ENCODE results near the gene PCGF2.

PCGF2 gene

GRCh38 chr17:38731526-38732294 is 16.4 kb downstream of the PCGF2 start:
- ChIA-PET CTCF (interaction anchor here (1.0 to 2.3 kb wide), 12 partner anchors 8 to 420 kb away, joined by 3 to 22 read pairs (median 3); partner anchors contain the start of genes EPOP, PLXDC1 and PSMB3), POLR2A (no interaction called here)
- no peak for DNase-seq (ENCODE audit: low read depth, low spot score)
- no peak overlapping the region; the same call in 1 of the 2 replicates for H3K4me3 ChIP-seq (ENCODE audit: low read depth, low read length)
- TF ChIP-seq, protein P1, sequence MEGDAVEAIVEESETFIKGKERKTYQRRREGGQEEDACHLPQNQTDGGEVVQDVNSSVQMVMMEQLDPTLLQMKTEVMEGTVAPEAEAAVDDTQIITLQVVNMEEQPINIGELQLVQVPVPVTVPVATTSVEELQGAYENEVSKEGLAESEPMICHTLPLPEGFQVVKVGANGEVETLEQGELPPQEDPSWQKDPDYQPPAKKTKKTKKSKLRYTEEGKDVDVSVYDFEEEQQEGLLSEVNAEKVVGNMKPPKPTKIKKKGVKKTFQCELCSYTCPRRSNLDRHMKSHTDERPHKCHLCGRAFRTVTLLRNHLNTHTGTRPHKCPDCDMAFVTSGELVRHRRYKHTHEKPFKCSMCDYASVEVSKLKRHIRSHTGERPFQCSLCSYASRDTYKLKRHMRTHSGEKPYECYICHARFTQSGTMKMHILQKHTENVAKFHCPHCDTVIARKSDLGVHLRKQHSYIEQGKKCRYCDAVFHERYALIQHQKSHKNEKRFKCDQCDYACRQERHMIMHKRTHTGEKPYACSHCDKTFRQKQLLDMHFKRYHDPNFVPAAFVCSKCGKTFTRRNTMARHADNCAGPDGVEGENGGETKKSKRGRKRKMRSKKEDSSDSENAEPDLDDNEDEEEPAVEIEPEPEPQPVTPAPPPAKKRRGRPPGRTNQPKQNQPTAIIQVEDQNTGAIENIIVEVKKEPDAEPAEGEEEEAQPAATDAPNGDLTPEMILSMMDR (IDR thresholded peaks at IDR 0.05; ENCODE audit: insufficient read depth, low read length, missing control alignments), result no peak

GRCh38 chr17:38730526-38731379 is 17.4 kb downstream of the PCGF2 start:
- POLR2A ChIA-PET, result interaction anchor here (1.0 kb wide), 2 partner anchors 139 to 153 kb away, joined by 4 read pairs; partner anchors contain the start of gene LASP1

GRCh38 chr17:38729886-38730525 is 18.1 kb downstream of the PCGF2 start, which contains the start of gene CISD3:
Gene CISD3, plus strand, starts transcription at chr17:38730341. Its CDS starts 18 bp downstream, at chr17:38730359.
- ChIA-PET CTCF (interaction anchor here (0.8 to 2.6 kb wide), 11 partner anchors 8 to 423 kb away, joined by 3 to 22 read pairs (median 3); partner anchors contain the start of genes EPOP and PLXDC1), POLR2A (interaction anchor here (1.0 kb wide), 2 partner anchors 140 to 154 kb away, joined by 4 read pairs; partner anchors contain the start of gene LASP1)
- TF ChIP-seq, protein P1 (IDR thresholded peaks at IDR 0.05; ENCODE audit: insufficient read depth, low read length, missing control alignments), result peak; percentile 56
- no peak for DNase-seq (ENCODE audit: low read depth, low spot score)
- H3K4me3 ChIP-seq (ENCODE audit: low read depth, low read length), result peak within 1 kb of the TSS; percentile 77

More at GRCh38 chr17:38730526-38731379, 17.4 kb downstream of the PCGF2 start:
- CTCF ChIA-PET, result interaction anchor here (0.9 to 2.3 kb wide), 11 partner anchors 9 to 421 kb away, joined by 3 to 22 read pairs (median 3); partner anchors contain the start of genes EPOP, PLXDC1 and PSMB3
- TF ChIP-seq, protein P1 (IDR thresholded peaks at IDR 0.05; ENCODE audit: insufficient read depth, low read length, missing control alignments), result no peak
- no peak for DNase-seq (ENCODE audit: low read depth, low spot score)
- peak overlapping the region; percentile 77 for H3K4me3 ChIP-seq (ENCODE audit: low read depth, low read length)

- TF ChIP-seq, protein P1 (IDR thresholded peaks at IDR 0.05; ENCODE audit: insufficient read depth, low read length, missing control alignments), result no peak
- DNase-seq (ENCODE audit: low read depth, low spot score), result no peak
- ChIA-PET CTCF (interaction anchor here (0.8 to 2.9 kb wide), 11 partner anchors 8 to 424 kb away, joined by 3 to 23 read pairs (median 5); partner anchors contain the start of genes EPOP and PSMB3), POLR2A (interaction anchor here (0.6 kb wide), 1 partner anchor 527 kb away, joined by 3 read pairs; no protein-coding TSS in a partner anchor)
- H3K4me3 ChIP-seq (ENCODE audit: low read depth, low read length), result peak overlapping the region; percentile 77
These were observed 18.7 kb downstream of the PCGF2 start for GRCh38 chr17:38729368-38729885.

DNA sequence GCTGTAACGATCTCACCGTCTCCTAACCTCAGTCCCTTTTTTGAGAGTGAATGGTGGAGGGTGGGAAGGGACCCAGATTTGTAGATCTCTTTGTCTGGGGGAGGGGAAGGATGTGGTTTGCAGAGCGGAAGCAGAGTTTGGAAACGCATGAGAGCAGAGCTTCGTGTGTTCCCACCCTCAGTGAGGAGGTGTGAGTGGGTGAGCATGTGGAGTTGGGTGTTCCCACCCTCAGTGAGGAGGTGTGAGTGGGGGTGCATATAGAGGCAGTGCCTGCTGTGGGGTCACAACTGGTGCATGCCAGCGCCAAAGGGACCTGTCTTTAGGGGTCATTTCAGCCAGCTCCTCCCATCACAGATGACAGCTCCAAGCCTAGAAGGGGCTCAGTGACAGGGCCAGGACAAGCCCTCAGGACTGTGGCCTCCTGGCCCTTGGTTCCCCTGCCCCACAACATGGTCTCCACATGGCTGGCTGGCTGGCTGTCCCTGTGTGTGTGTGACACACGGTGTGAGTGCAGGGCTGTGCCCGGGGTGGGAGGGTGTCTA is 19.8 kb downstream of the PCGF2 start:
- CTCF ChIA-PET, result interaction anchor here (0.9 to 2.9 kb wide), 8 partner anchors 9 to 52 kb away, joined by 3 to 23 read pairs (median 8); partner anchors contain the start of genes EPOP and PSMB3
- H3K4me3 ChIP-seq (ENCODE audit: low read depth, low read length), result no peak overlapping the region
- TF ChIP-seq, protein P1 (IDR thresholded peaks at IDR 0.05; ENCODE audit: insufficient read depth, low read length, missing control alignments), result no peak
- DNase-seq (ENCODE audit: low read depth, low spot score), result no peak
- POLR2A ChIA-PET, result interaction anchor here (0.6 kb wide), 1 partner anchor 22 kb away, joined by 3 read pairs; no protein-coding TSS in a partner anchor

Data from AG04449 (cell line).